DLD1 (cell line): ENCODE data around the gene PTX4.

Experiments
- in situ Hi-C: cut with HindIII; loops from 2 replicates; pipeline ENCODE4 v1.10.0; 2017; ENCODE audit warnings: low sequenced_read_pairs

Gene PTX4

GRCh38 chr16:1525871-1526607 is 37.3 kb upstream of the PTX4 start:
- in situ Hi-C loops: no loop called here

- in situ Hi-C loops: no loop called here
These were observed 35.6 kb upstream of the PTX4 start for GRCh38 chr16:1524366-1524765.

- in situ Hi-C loops: no loop called here
These were observed 35.0 kb upstream of the PTX4 start for GRCh38 chr16:1523581-1524245.

GRCh38 chr16:1520461-1520860 is 31.7 kb upstream of the PTX4 start:
- in situ Hi-C loops: no loop called here

GRCh38 chr16:1519831-1520230 is 31.1 kb upstream of the PTX4 start:
- in situ Hi-C loops: no loop called here

- in situ Hi-C loops: no loop called here
These were observed 29.9 kb upstream of the PTX4 start for GRCh38 chr16:1518626-1519135.

- in situ Hi-C loops: no loop called here
These were observed 25.8 kb upstream of the PTX4 start for GRCh38 chr16:1514507-1514906.

- in situ Hi-C loops: no loop called here
These were observed 24.0 kb upstream of the PTX4 start for GRCh38 chr16:1512774-1513173.

- in situ Hi-C loops: no loop called here
These were observed 23.2 kb upstream of the PTX4 start for GRCh38 chr16:1511662-1512569.

- in situ Hi-C loops: no loop called here
These were observed 22.2 kb upstream of the PTX4 start for GRCh38 chr16:1510941-1511351.

GRCh38 chr16:1510272-1510671 is 21.5 kb upstream of the PTX4 start:
- in situ Hi-C loops: no loop called here

- in situ Hi-C loops: no loop called here
These were observed 20.8 kb upstream of the PTX4 start for GRCh38 chr16:1509307-1510221.

- in situ Hi-C loops: no loop called here
These were observed 19.9 kb upstream of the PTX4 start for GRCh38 chr16:1508494-1509187.

- in situ Hi-C loops: no loop called here
These were observed 17.9 kb upstream of the PTX4 start for GRCh38 chr16:1506494-1507213.

- in situ Hi-C loops: no loop called here
These were observed 17.2 kb upstream of the PTX4 start for GRCh38 chr16:1505912-1506311.

- in situ Hi-C loops: no loop called here
These were observed 16.5 kb upstream of the PTX4 start for GRCh38 chr16:1505073-1505844.

- in situ Hi-C loops: no loop called here
These were observed 14.6 kb upstream of the PTX4 start for GRCh38 chr16:1503110-1503955.
